Measurements from ENCODE around the gene CYCS.

CYCS gene

GRCh38 chr7:25125137-25125946 lies at the start of gene CYCS:
Gene CYCS, minus strand, starts transcription at chr7:25125260. Its CDS starts 1,141 bp downstream, at chr7:25124119.
- peak; percentile 99 for DNase-seq

GRCh38 chr7:25173184-25173583 lies 48.1 kb upstream of the CYCS start:
- no peak for DNase-seq

- no peak for DNase-seq
Measured at GRCh38 chr7:25171516-25171915, 46.5 kb upstream of the CYCS start.

- DNase-seq, result no peak
Measured at GRCh38 chr7:25171071-25171470, 46.0 kb upstream of the CYCS start.

GRCh38 chr7:25169683-25170082 lies 44.6 kb upstream of the CYCS start:
- no peak for DNase-seq

GRCh38 chr7:25168145-25168544 lies 43.1 kb upstream of the CYCS start:
- DNase-seq, result no peak

GRCh38 chr7:25167262-25167843 lies 42.3 kb upstream of the CYCS start:
- DNase-seq, result no peak

GRCh38 chr7:25159983-25160596 lies 35.0 kb upstream of the CYCS start:
- peak; percentile 5 for DNase-seq

GRCh38 chr7:25158966-25159365 lies 33.9 kb upstream of the CYCS start:
- no peak for DNase-seq

GRCh38 chr7:25151773-25152172 lies 26.7 kb upstream of the CYCS start:
- DNase-seq, result no peak

- DNase-seq, result no peak
Measured at GRCh38 chr7:25149836-25150235, 24.8 kb upstream of the CYCS start.

GRCh38 chr7:25148772-25149575 lies 23.9 kb upstream of the CYCS start:
- DNase-seq, result no peak

- no peak for DNase-seq
Measured at GRCh38 chr7:25143763-25144162, 18.7 kb upstream of the CYCS start.

- DNase-seq, result no peak
Measured at GRCh38 chr7:25139536-25139935, 14.5 kb upstream of the CYCS start.

GRCh38 chr7:25134358-25135010 lies 9.4 kb upstream of the CYCS start:
- DNase-seq, result no peak

GRCh38 chr7:25132430-25132829 lies 7.4 kb upstream of the CYCS start:
- no peak for DNase-seq

- DNase-seq, result no peak
Measured at GRCh38 chr7:25126751-25127150, 1.7 kb upstream of the CYCS start.

GRCh38 chr7:25124465-25125136 lies 459 bp downstream of the CYCS start:
- no peak for DNase-seq

- DNase-seq, result no peak
Measured at GRCh38 chr7:25122373-25122772, 2.7 kb downstream of the CYCS start.

- no peak for DNase-seq
Measured at GRCh38 chr7:25121599-25121998, 3.5 kb downstream of the CYCS start.

- DNase-seq, result no peak
Measured at GRCh38 chr7:25119102-25119501, 6.0 kb downstream of the CYCS start.

GRCh38 chr7:25118048-25118753 lies 6.9 kb downstream of the CYCS start:
- DNase-seq, result no peak
